Measurements from ENCODE around the gene MAPK7. TPM values are rescaled to one million over a fixed set of nuclear protein-coding genes. Genes with fewer than 3 reads are reported as not detected.
A peak's percentile ranks its signal among the peaks of the same experiment; 100 is the strongest.

MAPK7 gene
- total RNA-seq, 4 donors from 2014 or later: 15.3 to 112 (median 48.3) TPM

GRCh38 chr17:19403021-19403420, 24.7 kb downstream of the MAPK7 start:
- intact Hi-C loops (cut with DNase I; ENCODE audit: low total_unique reads): no loop called here
- H3K4me3 ChIP-seq: no peak overlapping the region
- peaks cover 19 to 45% (median 26%) of the 10 kb centered on the region in 4 donors for H3K4me1 ChIP-seq
- TF ChIP-seq POLR2A (IDR thresholded peaks at IDR 0.05): no peak
- TF ChIP-seq CTCF (IDR thresholded peaks at IDR 0.05): no peak
- TF ChIP-seq POLR2AphosphoS5 (IDR thresholded peaks at IDR 0.05): no peak
- no peak for TF ChIP-seq EP300 (IDR thresholded peaks at IDR 0.05; ENCODE audit: low read depth)
- no peaks in the 10 kb centered on the region for H3K9me3 ChIP-seq
- WGBS, 2 donors (ENCODE audit: low coverage in 1 of 2): 95 to 100% methylated on average over 2 to 4 of the region's 4 CpGs
- peak overlapping the region in 1 of 4 donors; percentile 49 for H3K27ac ChIP-seq
- DNase-seq: no peak
- H3K27me3 ChIP-seq: no peaks in the 10 kb centered on the region
- in situ Hi-C loops (cut with MboI; ENCODE audit: low pct_ligation_motif_present in 1 of 4, low pct_unique_long_range_greater_than_20kb in 1 of 4, low sequenced_read_pairs in 3 of 4): no loop called here
- no peaks in the 10 kb centered on the region for H3K36me3 ChIP-seq

- no peak for DNase-seq
- intact Hi-C loops (cut with DNase I; ENCODE audit: low total_unique reads): no loop called here
Measured at GRCh38 chr17:19404264-19404663, 26.0 kb downstream of the MAPK7 start.

GRCh38 chr17:19405114-19405513, 26.8 kb downstream of the MAPK7 start:
- H3K36me3 ChIP-seq: no peaks in the 10 kb centered on the region
- peaks cover 7 to 29% (median 14%) of the 10 kb centered on the region in 4 donors for H3K4me1 ChIP-seq
- no peaks in the 10 kb centered on the region for H3K27me3 ChIP-seq
- 79 to 89% methylated on average over 4 to 5 of the region's 5 CpGs for WGBS, 2 donors (ENCODE audit: low coverage in 1 of 2)
- in situ Hi-C loops (cut with MboI; ENCODE audit: low pct_ligation_motif_present in 1 of 4, low pct_unique_long_range_greater_than_20kb in 1 of 4, low sequenced_read_pairs in 3 of 4) (no loop called here), intact Hi-C loops (cut with DNase I; ENCODE audit: low total_unique reads) (no loop called here)
- TF ChIP-seq CTCF (IDR thresholded peaks at IDR 0.05): no peak
- no peak for TF ChIP-seq EP300 (IDR thresholded peaks at IDR 0.05; ENCODE audit: low read depth)
- TF ChIP-seq POLR2A (IDR thresholded peaks at IDR 0.05): no peak
- no peak for TF ChIP-seq POLR2AphosphoS5 (IDR thresholded peaks at IDR 0.05)
- no peak for DNase-seq
- H3K9me3 ChIP-seq: no peaks in the 10 kb centered on the region
- H3K27ac ChIP-seq: no peak overlapping the region
- no peak overlapping the region for H3K4me3 ChIP-seq

More at GRCh38 chr17:19404264-19404663, 26.0 kb downstream of the MAPK7 start:
- H3K4me1 ChIP-seq: peaks cover 7 to 32% (median 16%) of the 10 kb centered on the region in 4 donors
- TF ChIP-seq CTCF (IDR thresholded peaks at IDR 0.05) (no peak), EP300 (IDR thresholded peaks at IDR 0.05; ENCODE audit: low read depth) (no peak), POLR2A (IDR thresholded peaks at IDR 0.05) (no peak), POLR2AphosphoS5 (IDR thresholded peaks at IDR 0.05) (no peak)
- H3K9me3 ChIP-seq: no peaks in the 10 kb centered on the region
- H3K36me3 ChIP-seq: no peaks in the 10 kb centered on the region
- H3K27ac ChIP-seq: no peak overlapping the region
- no peaks in the 10 kb centered on the region for H3K27me3 ChIP-seq
- no peak overlapping the region for H3K4me3 ChIP-seq
- in situ Hi-C loops (cut with MboI; ENCODE audit: low pct_ligation_motif_present in 1 of 4, low pct_unique_long_range_greater_than_20kb in 1 of 4, low sequenced_read_pairs in 3 of 4): no loop called here
- 75 to 79% methylated on average over 1 of the region's 1 CpG for WGBS, 2 donors (ENCODE audit: low coverage in 1 of 2)

- Histone ChIP-seq H3K27ac (no peak overlapping the region), H3K9me3 (no peaks in the 10 kb centered on the region), H3K36me3 (no peaks in the 10 kb centered on the region), H3K4me1 (peaks cover 0 to 12% (median 0%) of the 10 kb centered on the region in 4 donors), H3K27me3 (no peaks in the 10 kb centered on the region), H3K4me3 (no peak overlapping the region)
- whole genome bisulfite sequencing, 2 donors (ENCODE audit: low coverage in 1 of 2): 97 to 100% methylated on average over 1 to 10 of the region's 10 CpGs
- in situ Hi-C loops (cut with MboI; ENCODE audit: low pct_ligation_motif_present in 1 of 4, low pct_unique_long_range_greater_than_20kb in 1 of 4, low sequenced_read_pairs in 3 of 4) (no loop called here), intact Hi-C loops (cut with DNase I; ENCODE audit: low total_unique reads) (no loop called here)
- TF ChIP-seq POLR2A (IDR thresholded peaks at IDR 0.05): no peak
- TF ChIP-seq CTCF (IDR thresholded peaks at IDR 0.05): no peak
- TF ChIP-seq EP300 (IDR thresholded peaks at IDR 0.05; ENCODE audit: low read depth): no peak
- TF ChIP-seq POLR2AphosphoS5 (IDR thresholded peaks at IDR 0.05): no peak
- no peak for DNase-seq
Measured at GRCh38 chr17:19407601-19408345, 29.5 kb downstream of the MAPK7 start.

All from transverse colon (tissue), 4 donors.